ENCODE results near the gene IL36A. TPM values are rescaled to one million over a fixed set of nuclear protein-coding genes. Genes with fewer than 3 reads are reported as not detected.

IL36A gene
- total and polyA plus RNA-seq, 2 donors (not counting 3 experiments of a cell fraction or from before 2014, with no cell fraction given) = not detected

GRCh38 chr2:112977559-112978056 lies 27.7 kb upstream of the IL36A start, which contains the start of gene IL36G:
Gene IL36G, plus strand, starts transcription at chr2:112978006. Its CDS starts 633 bp downstream, at chr2:112978639.
- TF ChIP-seq MYC (IDR thresholded peaks at IDR 0.05; ENCODE audit: low read depth, low read length) = no peak
- no peak for TF ChIP-seq GATA2 (IDR thresholded peaks at IDR 0.05; ENCODE audit: insufficient read depth, insufficient read length, low read depth, low read length)
- TF ChIP-seq MAX (IDR thresholded peaks at IDR 0.05; ENCODE audit: insufficient read depth, insufficient read length) = no peak
- TF ChIP-seq, protein P1, sequence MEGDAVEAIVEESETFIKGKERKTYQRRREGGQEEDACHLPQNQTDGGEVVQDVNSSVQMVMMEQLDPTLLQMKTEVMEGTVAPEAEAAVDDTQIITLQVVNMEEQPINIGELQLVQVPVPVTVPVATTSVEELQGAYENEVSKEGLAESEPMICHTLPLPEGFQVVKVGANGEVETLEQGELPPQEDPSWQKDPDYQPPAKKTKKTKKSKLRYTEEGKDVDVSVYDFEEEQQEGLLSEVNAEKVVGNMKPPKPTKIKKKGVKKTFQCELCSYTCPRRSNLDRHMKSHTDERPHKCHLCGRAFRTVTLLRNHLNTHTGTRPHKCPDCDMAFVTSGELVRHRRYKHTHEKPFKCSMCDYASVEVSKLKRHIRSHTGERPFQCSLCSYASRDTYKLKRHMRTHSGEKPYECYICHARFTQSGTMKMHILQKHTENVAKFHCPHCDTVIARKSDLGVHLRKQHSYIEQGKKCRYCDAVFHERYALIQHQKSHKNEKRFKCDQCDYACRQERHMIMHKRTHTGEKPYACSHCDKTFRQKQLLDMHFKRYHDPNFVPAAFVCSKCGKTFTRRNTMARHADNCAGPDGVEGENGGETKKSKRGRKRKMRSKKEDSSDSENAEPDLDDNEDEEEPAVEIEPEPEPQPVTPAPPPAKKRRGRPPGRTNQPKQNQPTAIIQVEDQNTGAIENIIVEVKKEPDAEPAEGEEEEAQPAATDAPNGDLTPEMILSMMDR (IDR thresholded peaks at IDR 0.05; ENCODE audit: extremely low read depth in 1 of 2, insufficient read depth in 1 of 2, low read depth in 1 of 2, low read length in 2 of 2) = no peak
- TF ChIP-seq EZH2 (IDR thresholded peaks at IDR 0.05; ENCODE audit: borderline replicate concordance, low read depth, low read length, severe bottlenecking) = no peak
- no peak for TF ChIP-seq POLR2AphosphoS5 (IDR thresholded peaks at IDR 0.05; ENCODE audit: insufficient read depth, low read depth, low read length)
- TF ChIP-seq FOS (IDR thresholded peaks at IDR 0.05; ENCODE audit: borderline replicate concordance, insufficient read depth, low read length) = no peak
- TF ChIP-seq POLR2A (IDR thresholded peaks at IDR 0.05; ENCODE audit: low read depth, low read length) = no peak
- TF ChIP-seq JUN (IDR thresholded peaks at IDR 0.05; ENCODE audit: borderline replicate concordance, insufficient read depth, insufficient read length, low read depth) = no peak
- DNase-seq (ENCODE audit: low read depth, low spot score) (no peak), FAIRE-seq (no peak)
- dilution Hi-C loops (cut with MboI; ENCODE audit: extremely low pct_ligation_motif_present, low sequenced_read_pairs) (no loop called here), intact Hi-C loops (cut with micrococcal nuclease) (no loop called here)
- Histone ChIP-seq H3K9ac (replicated peaks; ENCODE audit: extremely low read depth, insufficient read depth, low read length) (no peak within 1 kb of the TSS), H3K79me2 (ENCODE audit: control insufficient read depth, insufficient read depth, low read length) (no peaks in the 10 kb centered on the region), H3K4me2 (ENCODE audit: insufficient read depth, low read length) (no peak within 1 kb of the TSS), H3K27me3 (ENCODE audit: control insufficient read depth in 2 of 2, insufficient read depth in 2 of 2, low read length in 2 of 2) (peaks cover 0 to 6% of the 10 kb centered on the region in 2 experiments), H3K9me1 (replicated peaks; ENCODE audit: control insufficient read depth, extremely low read depth, insufficient read depth, low read length) (no peaks in the 10 kb centered on the region), H2AFZ (ENCODE audit: low read depth, low read length) (no peak within 1 kb of the TSS), H3K36me3 (ENCODE audit: control insufficient read depth in 2 of 2, extremely low read depth in 1 of 2, insufficient read depth in 2 of 2, low read length in 2 of 2) (no peaks in the 10 kb centered on the region), H3K4me1 (ENCODE audit: control insufficient read depth, extremely low read depth, insufficient read depth, low read length) (no peaks in the 10 kb centered on the region), H4K20me1 (replicated peaks; ENCODE audit: control insufficient read depth, extremely low read depth, insufficient read depth, low read length) (no peaks in the 10 kb centered on the region), H3K27ac (ENCODE audit: insufficient read depth, low read depth, low read length) (no peak within 1 kb of the TSS), H3K9me3 (replicated peaks; ENCODE audit: control insufficient read depth, insufficient read depth, low read length) (no peaks in the 10 kb centered on the region), H3K4me3 (replicated peaks in 1 of 3; ENCODE audit: insufficient read depth in 1 of 3, low read depth in 1 of 3, low read length in 3 of 3) (no peak within 1 kb of the TSS)
- CTCF ChIA-PET = no interaction called here
- no TSS peak for BruUV-seq (replicated peaks)
- POLR2A ChIA-PET = no interaction called here

Measured in endothelial cell of umbilical vein (primary cell).